Kidney (tissue), 14 donors: Measurements from ENCODE around the gene SHISA8. TPM values are rescaled to one million over a fixed set of nuclear protein-coding genes. Genes with fewer than 3 reads are reported as not detected.

Source experiments
- DNase-seq, 5 donors: peaks; one replicate each; pipeline ENCODE4 v3.0.0-alpha.2; 2013 to 2020
- FAIRE-seq: peaks from 2 replicates; lab custom pipeline; 2012; peaks lifted over from hg19 to GRCh38; lab: Jason Lieb, UNC
- H3K27ac ChIP-seq, 2 donors: one replicate each; pipeline ENCODE4 v1.7.0; 2013; ENCODE audit warnings: low read depth in 2 of 2, low read length in 2 of 2, inconsistent platforms in 1 of 2
- H3K27me3 ChIP-seq: one replicate; pipeline ENCODE4 v1.7.1; 2013; ENCODE audit warnings: low read length, inconsistent platforms; ENCODE audit not compliant: control insufficient read depth, insufficient read depth
- H3K36me3 ChIP-seq, 3 donors: one replicate each; pipeline versions ENCODE4 v1.7.0 to v1.7.1; 2013; ENCODE audit warnings: low read length in 3 of 3, control low read depth in 1 of 3, inconsistent platforms in 1 of 3; ENCODE audit not compliant: insufficient read depth in 3 of 3, control insufficient read depth in 2 of 3
- H3K4me1 ChIP-seq, 3 donors: one replicate each; pipeline versions ENCODE4 v1.7.0 to v1.7.1; 2013; ENCODE audit warnings: low read length in 3 of 3, inconsistent platforms in 1 of 3, low read depth in 1 of 3; ENCODE audit not compliant: control insufficient read depth in 2 of 3, insufficient read depth in 2 of 3
- H3K4me3 ChIP-seq, 3 donors: one replicate each; pipeline versions ENCODE4 v1.7.0 to v1.8.1; 2013; ENCODE audit warnings: low read length in 3 of 3, control low read depth in 1 of 3, inconsistent platforms in 1 of 3
- H3K9ac ChIP-seq, 3 donors: one replicate each; pipeline versions ENCODE4 v1.7.0 to v1.7.1; 2013; ENCODE audit warnings: low read length in 3 of 3, control low read depth in 1 of 3, inconsistent platforms in 1 of 3
- H3K9me3 ChIP-seq, 3 donors: one replicate each; pipeline versions ENCODE4 v1.7.0 to v1.7.1; 2013; ENCODE audit warnings: low read length in 3 of 3, control low read depth in 1 of 3, inconsistent platforms in 1 of 3; ENCODE audit not compliant: control insufficient read depth in 2 of 3, insufficient read depth in 1 of 3
- intact Hi-C: fragments of 100-400 bp; cut with DNase I; formaldehyde crosslinking; loops from one replicate; pipeline ENCODE4 v1.11.1; 2022
- polyA plus RNA-seq: library from polyadenylated mRNA; stranded (reverse); fragments of 350-450 nt; fragmentation: Illumina TruSeq; extraction: RNeasy Lipid Tissue Mini Kit (QIAGEN cat#74804); gene quantifications from one replicate; pipeline ENCODE4 v1.2.3, GENCODE V29; 2014; ENCODE audit warnings: low read depth, low replicate concordance; ENCODE audit not compliant: insufficient read depth
- total RNA-seq: library from RNA; stranded (reverse); fragmentation: NEBNext Ultra II Directional; extraction: Animal tissue kit (Norgen Biotek cat#: 25700); gene quantifications from one replicate; pipeline ENCODE4 v1.2.1, GENCODE V29; 2021
- TF ChIP-seq, protein P1 (sequence below): IDR thresholded peaks from 3 replicates; pipeline ENCODE4 v1.5.1; 2012; ENCODE audit warnings: mild to moderate bottlenecking, moderate library complexity, borderline replicate concordance; ENCODE audit not compliant: insufficient read depth; ENCODE audit errors: extremely low read depth
- donor health status: control.
- donor health status: control.
- donor health status: control.
- donor health status: control.
- donor health status: control.
- donor health status: DM: yes; HTN: yes; CAD: no.
- donor health status: Normal renal cell carcinoma (clear cell type).

Gene SHISA8
- total and polyA plus RNA-seq, 2 donors from 2014 or later = 0.35 to 0.47 TPM

DNA sequence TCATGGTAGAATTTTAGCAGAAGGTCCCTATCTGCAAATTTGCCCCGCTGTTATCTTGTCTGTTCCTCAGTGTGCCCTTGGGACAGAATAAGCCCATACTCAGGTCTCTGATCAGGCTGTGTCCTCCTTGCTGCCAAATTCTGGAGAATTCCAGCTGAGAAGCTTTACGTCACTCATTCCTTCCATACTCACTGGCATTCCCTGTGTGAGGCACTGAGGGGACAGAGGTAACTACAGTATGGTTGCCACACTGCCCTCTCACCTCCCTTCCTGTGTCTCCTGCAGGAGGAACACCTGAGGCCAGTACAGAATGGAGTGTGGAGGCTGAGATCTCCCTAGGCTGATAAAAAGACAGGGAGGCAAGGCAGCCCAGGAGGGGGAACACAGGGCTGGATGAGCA, 31.5 kb downstream of the SHISA8 start:
- intact Hi-C loops = no loop called here
- Histone ChIP-seq H3K4me1 (no peaks in the 10 kb centered on the region), H3K27ac (no peak overlapping the region), H3K36me3 (peaks cover 18 to 51% (median 50%) of the 10 kb centered on the region in 3 donors), H3K9ac (no peak overlapping the region), H3K27me3 (no peaks in the 10 kb centered on the region), H3K4me3 (no peak overlapping the region), H3K9me3 (no peaks in the 10 kb centered on the region)
- FAIRE-seq = no peak
- TF ChIP-seq, protein P1, sequence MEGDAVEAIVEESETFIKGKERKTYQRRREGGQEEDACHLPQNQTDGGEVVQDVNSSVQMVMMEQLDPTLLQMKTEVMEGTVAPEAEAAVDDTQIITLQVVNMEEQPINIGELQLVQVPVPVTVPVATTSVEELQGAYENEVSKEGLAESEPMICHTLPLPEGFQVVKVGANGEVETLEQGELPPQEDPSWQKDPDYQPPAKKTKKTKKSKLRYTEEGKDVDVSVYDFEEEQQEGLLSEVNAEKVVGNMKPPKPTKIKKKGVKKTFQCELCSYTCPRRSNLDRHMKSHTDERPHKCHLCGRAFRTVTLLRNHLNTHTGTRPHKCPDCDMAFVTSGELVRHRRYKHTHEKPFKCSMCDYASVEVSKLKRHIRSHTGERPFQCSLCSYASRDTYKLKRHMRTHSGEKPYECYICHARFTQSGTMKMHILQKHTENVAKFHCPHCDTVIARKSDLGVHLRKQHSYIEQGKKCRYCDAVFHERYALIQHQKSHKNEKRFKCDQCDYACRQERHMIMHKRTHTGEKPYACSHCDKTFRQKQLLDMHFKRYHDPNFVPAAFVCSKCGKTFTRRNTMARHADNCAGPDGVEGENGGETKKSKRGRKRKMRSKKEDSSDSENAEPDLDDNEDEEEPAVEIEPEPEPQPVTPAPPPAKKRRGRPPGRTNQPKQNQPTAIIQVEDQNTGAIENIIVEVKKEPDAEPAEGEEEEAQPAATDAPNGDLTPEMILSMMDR = no peak
- DNase-seq = no peak

DNA sequence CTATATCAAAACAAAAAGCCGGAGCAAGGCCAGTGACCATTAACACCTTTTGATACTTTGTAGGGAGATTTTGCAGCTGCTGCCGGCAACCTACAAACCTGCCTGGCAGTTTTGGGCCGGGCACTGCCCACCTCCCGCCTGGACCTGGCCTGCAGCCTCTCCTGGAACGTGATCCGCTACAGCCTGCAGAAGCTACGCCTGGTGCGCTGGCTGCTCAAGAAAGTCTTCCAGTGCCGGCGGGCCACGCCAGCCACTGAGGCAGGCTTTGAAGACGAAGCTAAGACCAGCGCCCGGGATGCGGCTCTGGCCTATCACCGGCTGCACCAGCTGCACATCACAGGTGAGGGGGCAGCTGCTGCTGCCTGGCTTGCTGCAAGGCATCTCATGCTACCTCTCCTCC, 34.2 kb downstream of the SHISA8 start:
- TF ChIP-seq, protein P1 = no peak
- FAIRE-seq (no peak), DNase-seq (peak in 1 of 5 donors; percentile 22)
- Histone ChIP-seq H3K4me1 (no peaks in the 10 kb centered on the region), H3K36me3 (peaks cover 13 to 60% (median 47%) of the 10 kb centered on the region in 3 donors), H3K27me3 (no peaks in the 10 kb centered on the region), H3K4me3 (no peak overlapping the region), H3K9me3 (no peaks in the 10 kb centered on the region), H3K27ac (no peak overlapping the region), H3K9ac (no peak overlapping the region)
- intact Hi-C loops = no loop called here

DNA sequence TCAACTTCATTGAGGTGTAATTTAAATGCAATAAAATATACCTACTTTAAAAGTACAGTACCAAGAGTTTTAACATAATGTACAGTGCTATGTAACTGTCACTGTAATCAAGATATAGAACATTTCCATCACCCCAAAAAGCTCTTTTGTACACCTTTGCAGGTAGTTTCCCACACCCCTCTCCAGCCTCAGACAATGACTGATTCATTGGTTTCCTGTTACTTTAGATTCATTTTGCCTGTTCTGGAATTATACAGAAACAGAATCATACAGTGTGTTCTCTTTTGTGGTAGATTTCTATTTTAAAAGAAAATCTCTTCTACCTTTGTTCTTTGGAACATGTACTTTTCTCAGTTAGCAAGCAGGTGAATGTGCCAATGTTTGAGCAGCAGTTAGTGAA, 38.2 kb downstream of the SHISA8 start:
- no peak overlapping the region for H3K27ac ChIP-seq
- peaks cover 5 to 44% (median 31%) of the 10 kb centered on the region in 3 donors for H3K36me3 ChIP-seq
- no peak overlapping the region for H3K9ac ChIP-seq
- no peaks in the 10 kb centered on the region for H3K9me3 ChIP-seq
- FAIRE-seq (no peak), DNase-seq (no peak)
- H3K4me1 ChIP-seq = no peaks in the 10 kb centered on the region
- intact Hi-C loops = no loop called here
- H3K27me3 ChIP-seq = no peaks in the 10 kb centered on the region
- TF ChIP-seq, protein P1 = no peak
- H3K4me3 ChIP-seq = no peak overlapping the region

- no peaks in the 10 kb centered on the region for H3K9me3 ChIP-seq
- intact Hi-C loops = no loop called here
- FAIRE-seq (no peak), DNase-seq (no peak)
- no peak overlapping the region for H3K9ac ChIP-seq
- TF ChIP-seq, protein P1 = no peak
- no peaks in the 10 kb centered on the region for H3K27me3 ChIP-seq
- no peaks in the 10 kb centered on the region for H3K4me1 ChIP-seq
- H3K27ac ChIP-seq = no peak overlapping the region
- H3K36me3 ChIP-seq = peaks cover 5 to 42% (median 29%) of the 10 kb centered on the region in 3 donors
- H3K4me3 ChIP-seq = no peak overlapping the region
Observed at GRCh38 chr22:41876275-41876674, 38.6 kb downstream of the SHISA8 start.
